Neural cell (in vitro differentiated cells): Measurements from ENCODE around the gene GRN. TPM values are rescaled to one million over a fixed set of nuclear protein-coding genes. Genes with fewer than 3 reads are reported as not detected.
"Not testable (repeated sequence)": the region's sequence is repeated elsewhere in the genome, so short reads cannot be mapped to it uniquely, and the experiment has no call there.

Source experiments
- H2AFZ ChIP-seq: fragments of 200-600, 300-800 bp; sonication (generic), shearing (Covaris generic); 2 replicates; pipeline ENCODE4 v1.6.0; 2014; ENCODE audit warnings: low read depth, mild to moderate bottlenecking, antibody characterized with exemption, low read length, moderate library complexity
- H3F3A ChIP-seq: fragments of 200-600 bp; shearing (Covaris generic); 2 replicates; pipeline ENCODE4 v1.6.1; 2016; ENCODE audit warnings: mild to moderate bottlenecking, moderate library complexity, mixed read lengths, antibody characterized with exemption, low read length; ENCODE audit not compliant: insufficient read depth, poor library complexity, severe bottlenecking
- H3K27ac ChIP-seq: fragments of 200-600, 300-800 bp; sonication (generic), shearing (Covaris generic); 2 replicates; pipeline ENCODE4 v1.5.1; 2014; ENCODE audit warnings: mild to moderate bottlenecking, low read length, moderate library complexity
- H3K27me3 ChIP-seq: fragments of 300-800, 200-600 bp; sonication (generic), shearing (Covaris generic); 2 replicates; pipeline ENCODE4 v1.6.0; 2014; ENCODE audit warnings: mild to moderate bottlenecking, low read depth, low read length, moderate library complexity; ENCODE audit not compliant: insufficient read depth
- H3K36me3 ChIP-seq: fragments of 300-800, 200-600 bp; sonication (generic), shearing (Covaris generic); 2 replicates; pipeline ENCODE4 v1.5.1; 2014; ENCODE audit warnings: mild to moderate bottlenecking, antibody characterized with exemption, low read length, moderate library complexity; ENCODE audit not compliant: insufficient read depth
- H3K4me2 ChIP-seq: fragments of 300-800, 200-600 bp; sonication (generic), shearing (Covaris generic); 2 replicates; pipeline ENCODE4 v1.6.0; 2014; ENCODE audit warnings: mild to moderate bottlenecking, low read length
- H3K4me3 ChIP-seq: fragments of 300-800, 200-600 bp; sonication (generic), shearing (Covaris generic); 2 replicates; pipeline ENCODE4 v1.5.1; 2014; ENCODE audit warnings: mild to moderate bottlenecking, low read length, moderate library complexity
- H3K79me2 ChIP-seq: fragments of 200-600 bp; shearing (Covaris generic); replicated peaks from 2 replicates; pipeline ENCODE4 v1.6.0; 2014; ENCODE audit warnings: mild to moderate bottlenecking, low read length, moderate library complexity; ENCODE audit not compliant: insufficient read depth
- H3K9ac ChIP-seq: fragments of 300-800, 200-600 bp; sonication (generic), shearing (Covaris generic); 2 replicates; pipeline ENCODE4 v1.6.1; 2016; ENCODE audit warnings: mild to moderate bottlenecking, low read length, mixed read lengths
- H3K9me2 ChIP-seq: fragments of 200-600 bp; shearing (Covaris generic); 2 replicates; pipeline ENCODE4 v1.6.1; 2016; ENCODE audit warnings: mild to moderate bottlenecking, low read length, mixed read lengths; ENCODE audit not compliant: insufficient read depth
- H3K9me3 ChIP-seq: fragments of 200-600, 300-800 bp; sonication (generic), shearing (Covaris generic); 2 replicates; pipeline ENCODE4 v1.6.1; 2016; ENCODE audit warnings: mild to moderate bottlenecking, mixed run types, low read length, moderate library complexity, mixed read lengths
- H4K20me1 ChIP-seq: fragments of 200-600 bp; shearing (Covaris generic); 2 replicates; pipeline ENCODE4 v1.6.1; 2016; ENCODE audit warnings: mild to moderate bottlenecking, mixed run types; ENCODE audit not compliant: insufficient read depth
- EZH2 ChIP-seq: fragments of 200-600, 300-800 bp; shearing (Covaris generic), sonication (generic); IDR thresholded peaks from 2 replicates; pipeline ENCODE4 v1.6.1; 2014; ENCODE audit warnings: antibody characterized with exemption, low read length, borderline replicate concordance, mild to moderate bottlenecking; ENCODE audit not compliant: insufficient read depth, poor library complexity, severe bottlenecking
- RAD21 ChIP-seq: fragments of 450-650 bp; conservative IDR thresholded peaks from 2 replicates; pipeline ENCODE4 v1.6.1; 2014; ENCODE audit warnings: antibody characterized with exemption, mild to moderate bottlenecking, moderate library complexity
- REST ChIP-seq: IDR thresholded peaks from 2 replicates; pipeline ENCODE4 v1.6.1; 2012; ENCODE audit warnings: borderline replicate concordance
- SMC3 ChIP-seq: fragments of 450-650 bp; conservative IDR thresholded peaks from 2 replicates; pipeline ENCODE4 v1.6.1; 2014; ENCODE audit warnings: antibody characterized with exemption, mild to moderate bottlenecking, moderate library complexity; ENCODE audit not compliant: poor library complexity
- TAF1 ChIP-seq: IDR thresholded peaks from 2 replicates; pipeline ENCODE4 v1.6.1; 2012; ENCODE audit warnings: low read depth
- polyA plus RNA-seq: library from polyadenylated mRNA; depleted of rRNA; stranded (reverse); fragments of >200 nt; gene quantifications from 2 replicates; pipeline ENCODE4 v1.2.3, GENCODE V29; 2014

The GRN gene
- polyA plus RNA-seq, 1 donor from 2014 or later = 21.8 TPM

- Histone ChIP-seq H4K20me1 (peaks cover 1% of the 10 kb centered on the region), H3K27ac (no peak overlapping the region), H2AFZ (no peak overlapping the region), H3K27me3 (no peaks in the 10 kb centered on the region), H3K79me2 (peaks cover 17% of the 10 kb centered on the region), H3K4me3 (no peak overlapping the region), H3K36me3 (no peaks in the 10 kb centered on the region), H3K9ac (no peak overlapping the region), H3K4me2 (no peak overlapping the region), H3F3A (no peaks in the 10 kb centered on the region), H3K9me3 (no peaks in the 10 kb centered on the region), H3K9me2 (no peaks in the 10 kb centered on the region)
- no peak for TF ChIP-seq REST
- TF ChIP-seq TAF1 = no peak
- TF ChIP-seq RAD21 = no peak
- TF ChIP-seq SMC3 = no peak
- TF ChIP-seq EZH2 = no peak
These were observed 22.3 kb downstream of the GRN start for GRCh38 chr17:44367231-44367979.

GRCh38 chr17:44368391-44369243, 23.5 kb downstream of the GRN start:
- not testable (repeated sequence) for H3K4me3 ChIP-seq, H3K9me2 ChIP-seq, H3K79me2 ChIP-seq, H2AFZ ChIP-seq, H3K36me3 ChIP-seq, H3F3A ChIP-seq, H3K27ac ChIP-seq, H3K27me3 ChIP-seq, H4K20me1 ChIP-seq, H3K4me2 ChIP-seq, H3K9ac ChIP-seq, H3K9me3 ChIP-seq

GRCh38 chr17:44369414-44370023, 24.4 kb downstream of the GRN start:
- H3K4me2 ChIP-seq, H3K79me2 ChIP-seq, H3K9ac ChIP-seq, H4K20me1 ChIP-seq, H3K9me3 ChIP-seq, H3K36me3 ChIP-seq, H2AFZ ChIP-seq, H3K27ac ChIP-seq, H3F3A ChIP-seq, H3K4me3 ChIP-seq, H3K27me3 ChIP-seq, H3K9me2 ChIP-seq: not testable (repeated sequence)
